Measurements from ENCODE around the gene TSTD1. TPM values are rescaled to one million over a fixed set of nuclear protein-coding genes. Genes with fewer than 3 reads are reported as not detected.
"Not testable (repeated sequence)": the region's sequence is repeated elsewhere in the genome, so short reads cannot be mapped to it uniquely, and the experiment has no call there.

Gene TSTD1
- total RNA-seq, 1 donor from 2014 or later = 29.3 TPM

DNA sequence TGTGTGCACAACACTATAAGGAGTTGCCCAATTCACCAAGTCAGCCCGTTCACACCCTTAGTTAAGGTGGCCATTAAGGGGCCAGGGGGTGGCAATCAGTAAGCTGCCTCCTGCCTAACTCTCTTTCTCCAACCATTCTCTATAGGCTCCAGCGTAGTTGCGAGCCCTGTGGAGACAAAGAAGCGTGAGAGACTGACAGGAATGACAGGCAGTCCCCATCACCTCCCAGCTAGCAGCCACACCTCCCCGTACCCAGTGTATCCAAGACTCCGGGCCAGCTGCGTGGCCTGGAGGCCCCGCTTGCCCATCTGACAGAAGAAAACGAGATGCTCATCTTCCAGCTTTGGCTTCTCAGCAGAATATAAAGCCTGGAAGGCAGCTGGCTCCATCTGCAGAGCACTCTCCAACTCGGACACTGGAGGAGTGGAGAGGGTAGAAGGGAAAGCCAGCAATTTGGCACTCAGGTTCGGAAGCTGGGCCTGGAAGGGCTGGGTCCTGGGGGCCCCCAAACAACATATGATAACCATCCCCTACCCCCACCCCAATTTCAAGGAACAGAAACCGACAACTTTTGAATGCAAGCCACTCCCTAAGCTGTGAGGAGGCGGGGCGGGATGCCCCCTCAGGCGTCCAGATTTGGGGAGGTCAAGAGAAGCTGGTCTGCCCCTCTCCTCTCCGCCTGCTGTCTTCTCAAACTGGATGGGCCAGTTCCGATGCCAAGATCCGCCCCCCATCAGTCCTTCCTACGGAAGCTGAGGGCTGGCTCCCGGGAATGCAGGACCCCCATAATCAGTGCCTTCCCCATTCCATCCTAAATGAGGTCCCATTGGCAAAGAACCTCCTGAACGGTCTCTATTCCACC is 872 bp downstream of the TSTD1 start:
- no peak for DNase-seq

GRCh38 chr1:161033751-161034150 is 5.0 kb downstream of the TSTD1 start:
- no peak for DNase-seq

- no peak for DNase-seq
These were observed 6.4 kb downstream of the TSTD1 start for GRCh38 chr1:161032409-161032808.

DNA sequence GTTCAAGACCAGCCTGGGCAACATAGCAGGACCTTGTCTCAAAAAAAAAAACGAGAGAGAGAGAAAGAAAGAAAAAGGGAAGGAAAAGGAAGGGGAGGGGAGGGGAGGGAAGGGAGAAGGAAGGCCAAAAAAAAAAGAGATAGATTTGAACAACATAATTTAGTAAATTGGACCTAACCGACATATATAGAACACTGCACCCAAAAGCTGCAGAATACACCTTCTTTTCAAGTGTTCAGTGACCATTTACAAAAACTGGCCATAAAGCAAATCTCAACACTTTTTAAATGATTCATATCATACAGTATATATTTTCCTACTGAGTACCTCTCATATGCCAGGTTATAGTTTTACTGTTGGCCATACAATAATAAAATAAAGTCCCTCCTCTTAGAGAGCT is 6.9 kb downstream of the TSTD1 start:
- DNase-seq = no peak

DNA sequence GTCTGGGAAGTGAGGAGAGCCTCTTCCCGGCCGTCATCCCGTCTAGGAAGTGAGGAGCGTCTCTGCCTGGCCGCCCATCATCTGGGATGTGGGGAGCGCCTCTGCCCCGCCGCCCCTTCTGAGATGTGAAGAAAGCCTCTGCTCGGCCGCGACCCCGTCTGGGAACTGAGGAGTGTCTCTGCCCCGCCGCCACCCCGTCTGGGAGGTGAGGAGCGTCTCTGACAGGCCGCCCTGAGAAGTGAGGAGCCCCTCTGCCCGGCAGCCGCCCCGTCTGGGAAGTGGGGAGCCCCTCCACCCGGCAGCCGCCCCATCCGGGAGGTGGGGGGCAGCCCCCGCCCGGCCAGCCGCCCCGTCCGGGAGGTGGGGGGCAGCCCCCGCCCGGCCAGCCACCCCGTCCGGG is 9.3 kb downstream of the TSTD1 start:
- not testable (repeated sequence) for DNase-seq

- not testable (repeated sequence) for DNase-seq
These were observed 11.8 kb downstream of the TSTD1 start for GRCh38 chr1:161026954-161027353.

DNA sequence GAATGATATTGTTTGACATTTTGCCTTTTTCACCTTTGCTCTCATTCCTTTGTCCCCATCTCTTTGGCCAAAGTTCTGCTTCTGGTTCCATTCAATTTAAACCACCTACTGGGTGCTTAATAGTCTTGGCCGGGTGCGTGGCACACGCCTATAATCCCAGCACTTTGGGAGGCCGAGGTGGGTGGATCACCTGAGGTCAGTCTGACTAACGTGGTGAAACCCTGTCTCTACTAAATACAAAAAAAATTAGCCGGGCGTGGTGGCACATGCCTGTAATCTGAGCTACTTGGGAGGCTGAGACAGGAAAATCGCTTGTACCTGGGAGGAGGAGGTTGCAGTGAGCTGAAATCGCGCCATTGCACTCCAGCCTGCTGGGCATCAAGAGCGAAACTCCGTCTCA is 16.3 kb downstream of the TSTD1 start:
- not testable (repeated sequence) for DNase-seq

DNA sequence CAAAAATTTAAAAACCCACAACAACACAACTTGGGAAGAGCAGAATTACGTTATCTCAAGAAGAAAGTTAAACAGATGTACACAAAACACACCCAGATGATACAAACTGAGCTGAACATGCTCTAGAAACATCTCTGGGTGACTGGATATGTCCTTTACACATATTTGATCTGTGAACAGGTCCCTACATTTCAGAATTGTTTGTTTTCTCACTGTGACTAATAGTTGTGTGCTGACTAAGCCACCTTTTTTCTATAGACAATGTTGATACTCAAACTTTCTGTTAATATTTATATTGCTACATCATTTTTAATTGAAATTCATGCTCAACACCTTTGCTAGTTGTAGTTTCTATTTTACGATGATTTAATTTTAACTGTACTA is 16.8 kb downstream of the TSTD1 start:
- DNase-seq = no peak

GRCh38 chr1:161021165-161021969 is 17.4 kb downstream of the TSTD1 start:
- DNase-seq = no peak

DNA sequence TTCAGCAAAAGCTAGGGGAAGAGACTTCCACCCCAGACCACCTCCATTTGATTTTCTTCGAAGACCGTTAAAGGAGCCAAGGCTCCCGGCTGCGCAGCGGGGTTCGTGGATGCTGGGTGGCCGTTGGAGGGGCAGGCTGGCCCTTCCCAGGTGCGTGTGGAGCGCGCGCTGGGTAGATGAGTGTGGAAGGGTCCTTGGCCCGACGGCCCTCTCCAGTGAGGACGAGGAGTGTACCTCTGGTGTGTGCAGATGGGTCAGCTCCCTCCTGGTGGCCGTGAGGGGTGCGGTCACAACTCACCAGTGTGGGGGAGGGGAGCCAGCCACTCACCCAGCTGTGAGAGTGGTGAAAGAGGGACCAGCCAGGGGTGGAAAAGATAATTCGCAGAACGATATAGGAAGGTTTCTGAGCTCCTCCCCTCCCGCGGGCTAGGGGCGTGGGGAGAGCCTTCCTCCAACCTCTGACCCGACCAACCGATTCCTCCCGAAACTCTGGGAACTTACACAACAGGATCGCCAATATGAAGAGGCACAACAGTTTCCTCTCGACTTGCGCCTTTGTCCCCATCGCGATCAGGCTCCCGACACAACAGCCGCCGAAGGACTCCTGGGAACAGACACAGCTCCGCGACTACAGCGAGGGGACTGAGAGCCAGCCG is 18.1 kb downstream of the TSTD1 start, which contains the start of gene F11R:
TSS of gene F11R (minus strand) at position 644 of the 656 bp plus-strand sequence. CDS start at position 565, 79 bp downstream.
- no peak for DNase-seq

- no peak for DNase-seq
These were observed 18.8 kb downstream of the TSTD1 start for GRCh38 chr1:161019751-161020495.

GRCh38 chr1:161019111-161019660 is 19.6 kb downstream of the TSTD1 start:
- DNase-seq = not testable (repeated sequence)

DNA sequence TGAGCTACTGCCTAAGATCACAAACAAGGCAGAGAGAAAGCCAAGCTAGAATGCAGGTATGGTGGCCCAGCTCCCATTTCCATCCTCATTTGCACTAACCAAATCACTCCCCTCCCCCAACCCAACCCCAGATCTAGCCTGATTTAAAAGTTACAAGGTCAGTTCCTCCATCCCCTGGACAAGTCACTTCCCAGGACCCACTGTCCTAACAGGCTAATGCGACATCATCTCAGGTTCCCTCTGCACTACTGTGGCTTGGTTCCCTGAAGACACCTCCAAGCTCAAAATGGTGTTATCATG is 20.2 kb downstream of the TSTD1 start:
- DNase-seq = no peak

DNA sequence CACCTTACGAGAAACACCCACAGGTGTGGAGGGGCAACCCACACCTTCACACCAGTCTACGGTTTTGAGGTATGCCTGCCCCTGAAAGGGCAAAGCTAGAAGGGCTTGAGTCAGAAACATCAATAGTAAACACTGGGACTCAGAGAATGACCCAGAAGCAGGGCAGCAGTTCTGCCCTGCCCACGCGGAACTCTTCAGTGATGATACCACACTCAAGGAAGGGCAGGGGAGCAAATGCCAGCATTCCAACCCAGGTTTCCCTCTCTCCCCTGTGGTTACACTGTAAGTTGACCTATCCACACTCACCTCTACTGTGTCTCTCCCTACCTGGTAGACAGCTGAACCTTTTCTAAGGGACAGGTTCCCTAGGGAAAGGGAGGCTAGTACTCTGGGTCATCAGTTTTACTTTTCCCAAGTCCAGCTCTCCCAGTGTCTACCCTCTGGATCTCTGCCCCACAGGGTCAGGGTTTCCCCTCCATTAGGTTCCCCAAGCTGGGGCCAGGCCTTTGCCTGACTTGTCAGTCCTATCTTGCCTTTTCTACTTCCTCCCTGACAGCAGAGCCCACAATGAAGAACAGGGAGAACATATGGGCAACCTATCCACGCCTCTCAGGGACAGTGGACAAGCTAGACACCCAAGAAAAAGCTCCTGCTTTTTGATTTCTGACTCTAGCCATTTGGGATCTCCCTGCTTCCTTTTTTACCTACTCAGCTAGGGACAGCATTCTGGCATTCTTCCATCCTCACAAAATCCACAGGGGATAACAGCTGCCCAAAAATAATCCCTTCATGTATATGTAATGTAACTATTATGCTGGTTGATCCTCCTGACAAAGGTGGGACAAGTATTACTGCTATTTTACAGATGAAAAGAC is 20.8 kb downstream of the TSTD1 start:
- no peak for DNase-seq

- DNase-seq = not testable (repeated sequence)
These were observed 21.6 kb downstream of the TSTD1 start for GRCh38 chr1:161017181-161017580.

GRCh38 chr1:161016683-161017082 is 22.1 kb downstream of the TSTD1 start:
- DNase-seq = not testable (repeated sequence)

DNA sequence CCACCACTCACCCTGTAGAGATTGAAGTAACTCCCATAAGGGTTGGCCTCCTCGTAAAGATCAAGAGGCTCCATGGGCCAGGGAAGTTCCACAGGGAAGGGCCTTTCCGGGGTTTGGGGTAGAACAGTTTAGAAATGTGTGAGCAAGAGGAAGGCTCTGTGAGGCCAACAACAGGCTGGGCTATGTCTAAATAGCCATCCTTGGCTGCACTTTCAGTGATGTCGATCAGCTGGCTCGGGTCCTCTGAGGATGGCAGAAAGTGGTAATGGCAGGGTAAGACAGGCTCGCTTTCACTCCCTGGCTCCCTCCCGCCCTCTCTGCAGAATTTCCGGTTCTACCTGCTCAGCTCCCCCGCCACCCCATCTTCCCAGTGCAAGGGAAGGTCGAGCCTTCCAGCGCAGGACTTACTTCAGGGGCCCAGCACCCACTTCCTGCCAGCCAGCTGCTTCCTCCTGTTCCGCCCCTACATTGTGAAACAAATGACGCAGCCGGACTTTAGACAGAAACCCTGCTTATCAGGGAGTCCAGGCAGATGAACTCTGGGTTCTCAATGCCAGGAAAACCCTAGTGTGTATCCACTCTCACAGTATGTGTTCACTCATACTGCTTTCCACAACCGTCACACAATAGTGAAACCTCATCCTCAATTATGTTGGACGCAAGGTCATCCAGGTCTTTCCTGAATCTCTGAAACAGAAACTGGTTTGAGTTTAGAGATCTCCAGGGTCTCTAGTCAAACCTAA is 25.1 kb downstream of the TSTD1 start:
- DNase-seq = peak; percentile 73

GRCh38 chr1:161013131-161013487 is 25.7 kb downstream of the TSTD1 start:
- DNase-seq = no peak

GRCh38 chr1:161012420-161012819 is 26.3 kb downstream of the TSTD1 start:
- DNase-seq = no peak

GRCh38 chr1:161009602-161010211 is 29.1 kb downstream of the TSTD1 start:
- DNase-seq = no peak

Measured in skin of body (tissue), 2 donors.